ENCODE results near the gene SLC26A1.

DNA sequence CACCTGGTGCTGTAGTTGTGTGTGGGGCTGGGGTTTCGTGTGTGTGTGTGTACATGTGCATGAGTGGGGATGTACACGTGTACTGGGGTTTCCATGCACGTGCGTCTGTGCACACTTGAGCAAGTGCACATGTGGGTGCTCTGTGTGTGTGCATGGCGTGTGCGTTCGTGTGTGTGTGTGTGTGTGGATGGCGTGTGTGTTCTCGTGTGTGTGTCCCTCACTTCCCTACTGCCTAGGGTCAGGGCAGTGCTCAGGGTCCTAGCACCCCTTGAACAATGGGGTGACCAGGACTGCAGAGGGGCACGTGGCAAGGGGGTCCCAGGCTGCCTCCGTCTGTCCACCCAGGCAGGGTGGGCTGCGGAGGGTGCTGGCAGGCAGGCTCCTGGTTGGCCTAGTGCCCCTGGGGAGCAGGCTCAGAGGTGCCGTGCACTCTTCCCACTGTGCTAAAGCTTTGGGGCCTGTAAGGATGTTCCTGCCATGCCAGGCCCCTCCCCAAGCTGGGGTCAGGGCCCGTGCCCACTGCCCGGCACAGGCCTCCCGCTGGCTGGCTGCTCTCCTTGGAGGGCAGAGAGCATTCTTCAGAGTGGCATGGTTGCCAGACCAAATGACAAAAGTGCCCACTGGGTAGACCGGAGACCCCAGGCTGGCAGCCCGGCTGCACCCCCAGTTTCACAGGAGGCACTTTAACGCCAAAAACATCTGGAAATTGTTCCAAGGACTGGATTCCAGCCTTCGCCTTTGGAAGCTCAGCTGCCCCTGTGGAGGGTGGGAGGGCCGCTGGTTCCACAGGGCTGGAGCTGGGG, 47.3 kb upstream of the SLC26A1 start:
- TF ChIP-seq, protein P1, sequence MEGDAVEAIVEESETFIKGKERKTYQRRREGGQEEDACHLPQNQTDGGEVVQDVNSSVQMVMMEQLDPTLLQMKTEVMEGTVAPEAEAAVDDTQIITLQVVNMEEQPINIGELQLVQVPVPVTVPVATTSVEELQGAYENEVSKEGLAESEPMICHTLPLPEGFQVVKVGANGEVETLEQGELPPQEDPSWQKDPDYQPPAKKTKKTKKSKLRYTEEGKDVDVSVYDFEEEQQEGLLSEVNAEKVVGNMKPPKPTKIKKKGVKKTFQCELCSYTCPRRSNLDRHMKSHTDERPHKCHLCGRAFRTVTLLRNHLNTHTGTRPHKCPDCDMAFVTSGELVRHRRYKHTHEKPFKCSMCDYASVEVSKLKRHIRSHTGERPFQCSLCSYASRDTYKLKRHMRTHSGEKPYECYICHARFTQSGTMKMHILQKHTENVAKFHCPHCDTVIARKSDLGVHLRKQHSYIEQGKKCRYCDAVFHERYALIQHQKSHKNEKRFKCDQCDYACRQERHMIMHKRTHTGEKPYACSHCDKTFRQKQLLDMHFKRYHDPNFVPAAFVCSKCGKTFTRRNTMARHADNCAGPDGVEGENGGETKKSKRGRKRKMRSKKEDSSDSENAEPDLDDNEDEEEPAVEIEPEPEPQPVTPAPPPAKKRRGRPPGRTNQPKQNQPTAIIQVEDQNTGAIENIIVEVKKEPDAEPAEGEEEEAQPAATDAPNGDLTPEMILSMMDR (IDR thresholded peaks at IDR 0.05), result no peak
- no peak for TF ChIP-seq POLR2A (IDR thresholded peaks at IDR 0.05)
